Thyroid gland (tissue), 4 donors: ENCODE measurements around the gene MUCL1.

Experiments used
- POLR2A ChIP-seq, 2 donors: fragments of 450-650 bp; IDR thresholded peaks; one replicate each; pipeline ENCODE4 v1.6.1; 2017; ENCODE audit warnings: antibody characterized with exemption in 2 of 2, mild to moderate bottlenecking in 2 of 2, moderate library complexity in 1 of 2
- TF ChIP-seq, protein P1 (sequence below), 6 experiments: fragments of 200-600 bp in 3 of 6; fragments of 450-650 bp in 3 of 6; sonication (generic) in 3 of 6; IDR thresholded peaks; one replicate each; pipeline ENCODE4 v1.5.1; 2016 to 2019; ENCODE audit warnings: antibody characterized with exemption in 6 of 6, mild to moderate bottlenecking in 2 of 6, inconsistent platforms in 1 of 6, moderate library complexity in 1 of 6

DNA sequence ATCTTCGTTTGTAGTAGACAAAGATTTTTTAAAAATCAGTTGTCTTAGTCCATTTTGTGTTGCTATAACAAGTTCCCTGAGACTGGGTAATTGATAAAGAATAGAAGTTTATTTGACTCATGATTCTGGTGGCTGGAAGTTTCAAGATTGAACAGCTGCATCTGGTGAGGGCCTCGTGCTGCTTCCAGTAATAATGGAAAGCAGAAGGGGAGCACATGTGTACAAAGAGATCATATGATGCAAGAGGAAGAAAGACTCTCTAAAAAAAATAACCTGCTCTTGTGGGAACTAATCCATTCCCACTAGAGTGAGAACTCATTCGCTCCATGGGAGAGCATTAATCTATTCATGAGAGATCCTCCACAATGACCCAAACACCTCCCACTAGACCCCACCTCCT is 24.8 kb downstream of the MUCL1 start:
- TF ChIP-seq, protein P1, sequence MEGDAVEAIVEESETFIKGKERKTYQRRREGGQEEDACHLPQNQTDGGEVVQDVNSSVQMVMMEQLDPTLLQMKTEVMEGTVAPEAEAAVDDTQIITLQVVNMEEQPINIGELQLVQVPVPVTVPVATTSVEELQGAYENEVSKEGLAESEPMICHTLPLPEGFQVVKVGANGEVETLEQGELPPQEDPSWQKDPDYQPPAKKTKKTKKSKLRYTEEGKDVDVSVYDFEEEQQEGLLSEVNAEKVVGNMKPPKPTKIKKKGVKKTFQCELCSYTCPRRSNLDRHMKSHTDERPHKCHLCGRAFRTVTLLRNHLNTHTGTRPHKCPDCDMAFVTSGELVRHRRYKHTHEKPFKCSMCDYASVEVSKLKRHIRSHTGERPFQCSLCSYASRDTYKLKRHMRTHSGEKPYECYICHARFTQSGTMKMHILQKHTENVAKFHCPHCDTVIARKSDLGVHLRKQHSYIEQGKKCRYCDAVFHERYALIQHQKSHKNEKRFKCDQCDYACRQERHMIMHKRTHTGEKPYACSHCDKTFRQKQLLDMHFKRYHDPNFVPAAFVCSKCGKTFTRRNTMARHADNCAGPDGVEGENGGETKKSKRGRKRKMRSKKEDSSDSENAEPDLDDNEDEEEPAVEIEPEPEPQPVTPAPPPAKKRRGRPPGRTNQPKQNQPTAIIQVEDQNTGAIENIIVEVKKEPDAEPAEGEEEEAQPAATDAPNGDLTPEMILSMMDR (IDR thresholded peaks at IDR 0.05) = no peak
- TF ChIP-seq POLR2A (IDR thresholded peaks at IDR 0.05) = no peak
